ENCODE data around the gene RXRA. TPM values are rescaled to one million over a fixed set of nuclear protein-coding genes. Genes with fewer than 3 reads are reported as not detected.

Gene RXRA
- total and polyA plus RNA-seq, 12 donors = 5.5 to 114 (median 71.3) TPM

DNA sequence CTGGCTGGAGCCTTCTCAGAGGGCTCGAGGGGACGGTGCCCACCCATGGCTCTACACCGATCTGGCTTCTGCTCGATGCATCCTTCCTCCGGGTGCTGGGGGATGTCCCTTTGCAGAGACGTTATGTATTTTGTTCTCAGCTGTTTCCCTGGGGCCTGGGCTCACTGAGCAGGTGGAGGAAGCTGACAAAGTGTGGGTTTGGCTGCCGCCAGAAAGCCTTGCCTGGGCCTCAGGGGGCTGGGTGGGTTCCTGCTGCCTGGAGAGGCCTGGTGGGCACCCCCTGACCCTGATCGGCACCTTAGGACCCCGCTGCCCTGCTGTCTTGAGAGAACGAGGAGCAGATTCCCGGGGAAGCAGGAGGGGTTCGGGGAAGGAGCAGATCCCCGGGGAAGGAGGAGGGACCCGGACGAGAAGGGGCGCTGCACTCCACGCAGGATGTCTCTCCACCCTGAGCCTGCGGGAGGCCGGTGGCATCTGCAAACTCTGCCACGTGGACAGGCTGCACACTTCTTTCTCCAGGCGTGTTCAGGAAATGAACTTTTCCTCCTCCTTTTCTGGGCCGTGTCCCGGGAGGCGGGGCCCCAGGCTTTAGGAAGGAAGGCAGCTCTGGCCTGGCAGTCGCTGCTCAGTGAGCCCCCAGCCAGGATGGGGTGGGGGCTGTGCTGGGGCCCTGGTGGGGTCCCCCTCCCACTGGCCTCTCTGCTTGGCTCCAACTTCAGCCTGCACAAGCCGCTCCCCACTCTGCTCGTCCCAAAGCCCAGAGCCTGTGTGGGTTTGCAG, 148.9 kb downstream of the RXRA start:
- H3K36me3 ChIP-seq (replicated peaks in 1 of 2) = no peaks in the 10 kb centered on the region
- no peaks in the 10 kb centered on the region for H3K27me3 ChIP-seq
- intact Hi-C loops (cut with DNase I) = no loop called here
- peak; percentile 33 to 79 (median 53) for DNase-seq
- peak overlapping the region in 2 of 5 donors; percentile 57 to 78 for H3K27ac ChIP-seq
- no peak overlapping the region for H3K4me3 ChIP-seq
- 46 to 53% (median 51%) methylated on average over 7 to 27 of the region's 27 CpGs for WGBS, 4 donors
- no peaks in the 10 kb centered on the region for H3K9me3 ChIP-seq (replicated peaks in 1 of 3)
- H3K4me1 ChIP-seq (replicated peaks in 1 of 2) = peaks cover 0 to 7% of the 10 kb centered on the region in 2 donors
- TF ChIP-seq POLR2A (IDR thresholded peaks at IDR 0.05) = no peak
- TF ChIP-seq, protein P1, sequence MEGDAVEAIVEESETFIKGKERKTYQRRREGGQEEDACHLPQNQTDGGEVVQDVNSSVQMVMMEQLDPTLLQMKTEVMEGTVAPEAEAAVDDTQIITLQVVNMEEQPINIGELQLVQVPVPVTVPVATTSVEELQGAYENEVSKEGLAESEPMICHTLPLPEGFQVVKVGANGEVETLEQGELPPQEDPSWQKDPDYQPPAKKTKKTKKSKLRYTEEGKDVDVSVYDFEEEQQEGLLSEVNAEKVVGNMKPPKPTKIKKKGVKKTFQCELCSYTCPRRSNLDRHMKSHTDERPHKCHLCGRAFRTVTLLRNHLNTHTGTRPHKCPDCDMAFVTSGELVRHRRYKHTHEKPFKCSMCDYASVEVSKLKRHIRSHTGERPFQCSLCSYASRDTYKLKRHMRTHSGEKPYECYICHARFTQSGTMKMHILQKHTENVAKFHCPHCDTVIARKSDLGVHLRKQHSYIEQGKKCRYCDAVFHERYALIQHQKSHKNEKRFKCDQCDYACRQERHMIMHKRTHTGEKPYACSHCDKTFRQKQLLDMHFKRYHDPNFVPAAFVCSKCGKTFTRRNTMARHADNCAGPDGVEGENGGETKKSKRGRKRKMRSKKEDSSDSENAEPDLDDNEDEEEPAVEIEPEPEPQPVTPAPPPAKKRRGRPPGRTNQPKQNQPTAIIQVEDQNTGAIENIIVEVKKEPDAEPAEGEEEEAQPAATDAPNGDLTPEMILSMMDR (IDR thresholded peaks at IDR 0.05) = no peak

DNA sequence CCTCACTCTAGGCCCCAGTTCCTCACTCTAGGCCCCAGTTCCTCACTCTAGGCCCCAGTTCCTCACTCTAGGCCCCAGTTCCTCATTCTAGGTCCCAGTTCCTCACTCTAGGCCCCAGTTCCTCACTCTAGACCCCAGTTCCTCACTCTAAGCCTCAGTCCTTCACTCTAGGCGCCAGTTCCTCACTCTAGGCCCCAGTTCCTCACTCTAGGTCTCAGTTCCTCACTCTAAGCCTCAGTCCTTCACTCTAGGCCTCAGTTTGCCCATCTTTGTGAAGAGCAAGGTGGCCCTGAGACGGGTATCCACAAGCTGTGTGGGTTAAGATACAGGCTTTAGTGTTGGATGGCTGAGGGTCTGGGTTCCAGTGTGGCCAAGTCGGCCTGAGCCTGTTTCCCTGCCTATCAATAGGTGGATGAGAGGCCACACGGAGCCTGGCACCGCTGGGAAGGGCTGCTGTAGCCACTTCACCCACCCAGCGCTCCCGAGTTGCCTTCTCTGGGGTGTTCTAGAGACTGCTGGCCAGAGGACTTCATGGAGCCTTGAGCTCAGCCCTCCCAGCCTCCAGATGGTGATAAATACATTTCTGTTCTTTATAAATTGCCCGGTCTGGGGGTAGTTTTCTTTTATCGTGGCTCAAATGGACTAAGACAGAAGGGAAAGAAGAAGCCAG, 150.2 kb downstream of the RXRA start:
- Histone ChIP-seq H3K9me3 (replicated peaks in 1 of 3) (no peaks in the 10 kb centered on the region), H3K36me3 (replicated peaks in 1 of 2) (no peaks in the 10 kb centered on the region), H3K27me3 (no peaks in the 10 kb centered on the region), H3K4me3 (no peak overlapping the region), H3K27ac (peak overlapping the region in 1 of 5 donors; percentile 38), H3K4me1 (replicated peaks in 1 of 2) (peaks cover 0 to 7% of the 10 kb centered on the region in 2 donors)
- 92 to 97% (median 94%) methylated on average over 4 to 9 of the region's 9 CpGs for WGBS, 4 donors
- intact Hi-C loops (cut with DNase I) = no loop called here
- TF ChIP-seq, protein P1 (IDR thresholded peaks at IDR 0.05) = no peak
- no peak for TF ChIP-seq POLR2A (IDR thresholded peaks at IDR 0.05)
- DNase-seq = no peak

DNA sequence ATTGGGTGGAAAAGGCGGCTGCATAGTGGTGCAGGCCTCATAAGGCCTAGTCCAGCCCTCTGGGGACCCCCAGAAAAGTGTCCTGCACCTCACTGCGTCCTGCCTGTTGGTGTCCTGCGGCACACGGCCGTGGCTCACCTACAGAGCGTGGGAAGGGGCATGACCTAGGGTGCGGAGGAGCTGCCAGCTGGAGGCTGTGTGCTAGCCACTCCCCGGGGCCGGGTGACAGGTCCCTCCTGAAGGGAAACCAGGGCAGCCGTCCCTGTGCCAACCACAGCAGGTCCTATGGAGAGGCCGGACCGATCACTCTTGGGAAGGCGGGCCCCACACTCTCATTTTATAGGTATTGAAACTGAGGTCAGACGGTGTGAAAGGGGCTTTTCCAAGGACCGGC, 150.7 kb downstream of the RXRA start:
- peaks cover 0 to 7% of the 10 kb centered on the region in 2 donors for H3K4me1 ChIP-seq (replicated peaks in 1 of 2)
- H3K27ac ChIP-seq = no peak overlapping the region
- H3K4me3 ChIP-seq = no peak overlapping the region
- H3K36me3 ChIP-seq (replicated peaks in 1 of 2) = no peaks in the 10 kb centered on the region
- no peak for DNase-seq
- 92 to 94% (median 93%) methylated on average over 6 to 15 of the region's 15 CpGs for WGBS, 4 donors
- TF ChIP-seq POLR2A (IDR thresholded peaks at IDR 0.05) = no peak
- TF ChIP-seq, protein P1 (IDR thresholded peaks at IDR 0.05) = no peak
- no peaks in the 10 kb centered on the region for H3K27me3 ChIP-seq
- intact Hi-C loops (cut with DNase I) = no loop called here
- no peaks in the 10 kb centered on the region for H3K9me3 ChIP-seq (replicated peaks in 1 of 3)

DNA sequence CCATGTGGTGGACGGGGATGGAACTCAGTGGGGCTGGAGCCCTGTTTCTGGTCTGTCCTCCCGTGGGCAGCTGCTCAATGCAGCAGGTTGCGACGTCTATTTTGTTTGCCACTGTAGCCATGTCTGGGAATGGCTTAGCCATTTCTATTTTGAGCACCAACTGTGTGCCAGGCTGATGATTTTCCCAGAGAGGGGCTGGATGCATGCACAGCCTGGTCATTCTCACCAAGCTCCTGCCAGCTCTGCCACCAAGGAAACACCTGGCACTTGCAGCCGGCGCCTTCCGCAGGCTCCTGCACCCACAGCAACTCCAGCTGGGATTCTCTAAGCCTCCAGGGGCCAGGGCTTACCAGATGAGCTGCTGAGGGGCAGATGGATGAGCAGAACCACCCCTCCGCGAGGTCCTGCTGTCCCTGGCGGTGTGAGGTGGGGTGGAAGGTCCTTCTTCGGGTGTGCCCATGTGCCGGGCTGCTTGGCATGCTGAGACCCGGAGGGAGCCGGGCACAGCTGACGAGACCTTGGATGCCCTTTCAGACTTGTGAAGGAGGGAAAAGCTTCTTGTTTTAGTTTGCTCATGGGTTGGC, 151.2 kb downstream of the RXRA start:
- DNase-seq = no peak
- TF ChIP-seq POLR2A (IDR thresholded peaks at IDR 0.05) = no peak
- TF ChIP-seq, protein P1 (IDR thresholded peaks at IDR 0.05) = no peak
- Histone ChIP-seq H3K9me3 (replicated peaks in 1 of 3) (no peaks in the 10 kb centered on the region), H3K4me3 (no peak overlapping the region), H3K27ac (no peak overlapping the region), H3K27me3 (no peaks in the 10 kb centered on the region), H3K36me3 (replicated peaks in 1 of 2) (no peaks in the 10 kb centered on the region), H3K4me1 (replicated peaks in 1 of 2) (peaks cover 0 to 7% of the 10 kb centered on the region in 2 donors)
- intact Hi-C loops (cut with DNase I) = no loop called here
- WGBS, 4 donors = 89 to 97% (median 90%) methylated on average over 6 to 15 of the region's 15 CpGs

All from adrenal gland (tissue), 12 donors.